HPDE6-E6E7 (cell line): Measurements from ENCODE around the gene UNK.
"Not testable (repeated sequence)": the region's sequence is repeated elsewhere in the genome, so short reads cannot be mapped to it uniquely, and the experiment has no call there.

Experiments used
- DNase-seq: peaks from one replicate; pipeline ENCODE4 v3.0.0; 2011; ENCODE audit warnings: missing footprints; ENCODE audit errors: extremely low spot score

UNK gene

GRCh38 chr17:75848523-75849278, 64.1 kb downstream of the UNK start:
- DNase-seq: peak; percentile 46

- no peak for DNase-seq
These were observed 64.7 kb downstream of the UNK start for GRCh38 chr17:75849279-75849646.

DNA sequence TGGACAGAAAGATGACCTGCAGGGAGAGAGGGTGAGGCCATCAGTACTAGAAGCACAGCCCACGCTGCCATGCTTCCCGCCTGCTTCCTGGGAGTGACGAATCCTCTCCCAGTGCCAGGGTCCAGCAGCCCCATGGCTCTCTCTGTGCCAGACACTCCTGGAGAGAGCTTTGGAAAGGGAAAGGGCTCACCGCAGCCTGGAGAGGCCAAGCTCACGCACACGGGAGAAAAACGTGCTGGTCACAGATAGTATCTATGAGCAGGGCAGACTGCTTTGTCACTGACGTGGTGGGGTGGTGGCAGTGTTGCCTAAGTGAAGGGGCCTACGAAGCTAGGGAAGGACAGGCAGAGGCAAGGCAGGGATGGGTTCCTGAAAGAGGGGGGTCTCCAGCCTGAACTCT, 65.1 kb downstream of the UNK start:
- DNase-seq: no peak

GRCh38 chr17:75850928-75851692, 66.5 kb downstream of the UNK start:
- no peak for DNase-seq

- not testable (repeated sequence) for DNase-seq
These were observed 67.0 kb downstream of the UNK start for GRCh38 chr17:75851693-75851991.

DNA sequence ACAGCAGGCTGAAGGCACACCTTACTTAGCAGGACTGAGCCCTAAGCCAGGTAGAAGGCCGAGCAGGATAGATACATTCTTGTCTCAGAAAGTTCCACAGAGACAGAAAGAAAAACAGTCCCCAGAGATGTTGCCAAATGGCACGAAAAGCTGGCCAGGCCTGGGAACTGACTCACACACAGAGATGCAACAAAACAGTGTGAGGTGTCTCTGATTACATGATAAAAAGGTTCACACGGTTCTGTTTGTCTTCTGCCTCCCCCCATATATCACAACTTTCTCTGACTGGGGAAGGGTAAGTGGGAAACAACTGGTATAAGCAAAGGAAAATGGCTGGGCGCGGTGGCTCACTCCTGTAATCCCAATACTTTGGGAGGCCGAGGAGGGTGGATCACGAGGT, 68.8 kb downstream of the UNK start:
- DNase-seq: no peak

DNA sequence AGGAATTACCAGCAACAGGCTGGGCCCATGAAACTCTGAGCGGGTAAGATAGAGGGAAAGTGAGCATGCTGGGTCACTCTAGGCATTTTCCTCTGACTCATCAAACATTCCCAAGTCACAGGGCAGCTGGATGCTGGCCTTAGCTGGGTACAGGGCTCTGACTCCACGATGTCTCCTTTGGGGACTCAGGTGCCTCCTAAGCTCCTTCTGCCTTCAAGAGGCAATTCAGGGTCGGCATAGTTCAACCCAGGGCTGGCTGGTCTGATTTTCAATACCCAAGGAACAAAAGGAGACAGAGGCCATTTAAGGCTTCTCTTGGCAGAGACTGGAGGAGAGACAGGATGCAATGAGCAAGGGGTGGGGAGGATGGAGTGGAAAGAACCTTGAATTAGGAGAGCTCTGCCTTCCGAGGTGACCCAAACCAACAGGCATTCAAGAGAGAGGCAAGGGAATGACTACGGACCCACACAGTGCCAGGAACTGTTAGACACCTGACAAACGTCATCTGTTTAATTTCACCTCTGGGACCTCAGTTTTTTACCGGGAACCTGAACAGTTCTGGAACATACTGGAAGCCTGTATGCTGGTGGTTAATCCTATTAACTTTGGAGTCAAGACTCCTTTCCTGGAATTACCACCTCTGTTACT, 69.6 kb downstream of the UNK start:
- peak; percentile 54 for DNase-seq

- DNase-seq: no peak
These were observed 70.3 kb downstream of the UNK start for GRCh38 chr17:75854881-75855309.

DNA sequence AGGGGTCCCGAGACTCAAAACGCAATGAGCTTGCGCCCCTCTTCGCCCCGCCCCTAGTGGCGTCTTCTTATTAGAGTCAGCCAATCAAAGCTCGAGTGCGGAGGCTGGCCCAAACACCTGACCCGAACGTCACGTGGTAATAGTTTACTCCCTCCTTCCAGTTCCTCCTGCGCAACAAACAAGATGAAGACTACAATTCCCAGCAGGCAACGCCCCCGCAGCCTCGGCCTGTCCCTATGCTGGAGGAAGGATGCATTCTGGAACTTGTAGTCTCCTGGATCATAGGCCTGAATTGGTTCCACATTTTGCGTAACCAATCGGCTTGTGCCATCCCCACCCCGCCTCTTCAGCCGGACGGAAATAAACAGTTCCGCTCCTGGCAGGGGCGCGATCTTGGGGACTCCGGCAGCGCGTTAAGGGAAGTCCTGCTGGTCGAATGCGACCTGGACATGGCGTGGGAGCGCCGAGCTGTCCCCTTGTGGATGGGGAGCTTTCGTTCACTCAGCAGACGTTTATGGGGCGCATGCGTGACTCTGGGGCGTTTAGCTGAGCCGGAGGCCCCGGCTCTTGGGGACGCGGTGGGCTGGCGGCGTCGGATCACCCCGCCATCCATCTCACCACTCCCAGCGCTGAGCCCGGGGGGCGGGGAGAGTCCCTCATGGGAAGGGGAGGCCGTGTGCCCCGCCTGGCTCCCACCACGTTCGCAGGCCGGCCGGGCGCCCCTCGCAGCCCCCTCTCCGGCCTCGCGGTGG, 70.9 kb downstream of the UNK start, which contains the start of gene WBP2:
Gene WBP2, minus strand, starts transcription at position 26 of the 752 bp plus-strand sequence. CDS start 38 bp downstream, outside the sequence.
- DNase-seq: peak; percentile 99

GRCh38 chr17:75856062-75856756, 71.6 kb downstream of the UNK start:
- DNase-seq: no peak

- DNase-seq: not testable (repeated sequence)
These were observed 74.8 kb downstream of the UNK start for GRCh38 chr17:75859358-75859757.

GRCh38 chr17:75861927-75862317, 77.3 kb downstream of the UNK start:
- no peak for DNase-seq

GRCh38 chr17:75864448-75864871, 79.9 kb downstream of the UNK start:
- DNase-seq: no peak

DNA sequence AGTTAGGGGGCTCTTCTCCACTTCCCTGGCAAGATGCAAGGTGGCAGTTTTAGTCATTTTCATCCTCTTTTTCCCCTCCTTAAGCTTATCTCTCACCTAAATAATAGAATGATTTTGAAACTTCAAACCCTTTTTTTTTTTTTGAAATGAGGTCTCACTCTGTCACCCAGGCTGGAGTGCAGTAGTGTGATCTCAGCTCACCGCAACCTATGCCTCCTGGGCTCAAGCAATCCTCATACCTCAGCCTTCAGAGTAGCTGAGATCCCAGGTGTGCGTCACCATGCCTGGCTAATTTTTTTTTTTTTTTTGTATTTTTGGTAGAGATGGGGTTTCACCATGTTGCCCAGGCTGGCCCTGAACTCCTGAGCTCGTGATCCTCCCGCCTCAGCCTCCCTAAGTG, 80.3 kb downstream of the UNK start:
- not testable (repeated sequence) for DNase-seq

DNA sequence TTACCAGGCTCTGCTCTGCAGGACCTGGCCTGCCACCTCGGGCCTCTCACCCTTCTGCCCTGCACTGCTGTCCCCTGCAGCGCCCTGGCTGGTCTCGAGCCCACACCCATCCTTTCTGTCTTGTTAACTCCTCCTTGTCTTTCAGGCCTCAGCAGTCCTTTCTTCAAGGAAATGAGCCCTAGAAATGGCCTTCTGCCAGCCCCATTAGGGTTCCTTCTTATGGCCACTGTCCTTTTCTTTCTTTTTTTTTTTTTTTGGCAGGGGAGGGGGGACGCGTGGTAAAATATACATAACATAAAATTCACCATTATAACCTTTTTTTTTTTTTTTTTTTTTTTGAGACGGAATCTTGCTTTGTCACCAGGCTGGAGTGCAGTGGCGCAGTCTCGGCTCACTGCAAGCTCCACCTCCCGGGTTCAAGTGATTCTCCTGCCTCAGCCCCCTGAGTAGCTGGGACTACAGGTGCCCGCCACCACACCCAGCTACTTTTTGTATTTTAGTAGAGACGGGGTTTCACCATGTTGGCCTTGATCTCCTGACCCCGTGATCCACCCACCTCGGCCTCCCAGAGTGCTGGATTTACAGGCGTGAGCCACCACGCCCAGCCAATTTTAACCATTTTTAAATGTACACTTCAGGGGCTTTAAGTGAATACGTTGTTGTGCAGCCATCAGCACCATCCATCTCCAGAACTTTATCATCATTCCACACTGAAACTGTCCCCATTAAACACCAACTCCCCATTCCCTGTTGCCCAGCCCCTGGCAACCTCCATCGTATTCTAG, 81.0 kb downstream of the UNK start:
- not testable (repeated sequence) for DNase-seq

- not testable (repeated sequence) for DNase-seq
These were observed 84.2 kb downstream of the UNK start for GRCh38 chr17:75868730-75869281.

DNA sequence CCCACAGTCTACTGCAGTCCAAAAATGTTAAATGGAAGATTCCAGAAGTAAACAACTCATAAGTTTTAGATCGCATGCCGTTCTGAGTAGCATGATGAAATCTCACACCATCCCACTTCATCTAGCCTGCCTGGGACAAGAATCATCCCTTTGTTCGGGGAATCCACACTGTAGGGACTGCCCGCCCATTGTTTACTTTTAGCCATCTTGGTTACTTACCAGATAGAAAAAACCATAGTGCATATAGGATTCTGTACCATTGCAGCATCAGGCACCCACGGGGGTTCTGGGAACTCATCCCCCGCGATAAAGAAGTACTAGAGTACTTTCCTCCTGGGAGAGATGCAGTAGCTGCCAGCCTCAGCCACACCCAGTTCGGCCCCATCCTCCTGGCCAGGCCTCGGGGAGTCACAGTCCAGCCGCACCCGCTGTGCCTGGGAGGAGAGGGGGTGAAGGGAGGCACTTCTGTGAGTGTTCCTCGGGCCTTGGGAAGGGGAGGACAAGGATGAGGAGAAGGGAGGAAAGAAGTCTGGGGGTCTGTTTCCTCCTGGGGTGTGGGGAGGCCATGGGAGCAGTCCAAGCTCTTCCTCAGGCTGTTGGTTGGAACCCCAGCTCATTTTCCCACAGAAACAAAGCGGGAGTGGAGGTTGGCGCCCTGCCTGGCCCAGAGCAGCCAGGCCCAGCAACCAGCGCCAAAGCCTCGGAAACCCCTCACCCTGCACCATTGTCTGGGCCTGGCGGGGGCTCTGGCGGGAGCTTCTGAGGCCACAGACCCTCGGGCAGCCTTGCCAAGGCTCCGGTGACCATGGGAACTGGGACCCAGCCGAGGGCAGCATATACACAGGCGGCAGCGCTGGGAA, 84.9 kb downstream of the UNK start:
- no peak for DNase-seq

DNA sequence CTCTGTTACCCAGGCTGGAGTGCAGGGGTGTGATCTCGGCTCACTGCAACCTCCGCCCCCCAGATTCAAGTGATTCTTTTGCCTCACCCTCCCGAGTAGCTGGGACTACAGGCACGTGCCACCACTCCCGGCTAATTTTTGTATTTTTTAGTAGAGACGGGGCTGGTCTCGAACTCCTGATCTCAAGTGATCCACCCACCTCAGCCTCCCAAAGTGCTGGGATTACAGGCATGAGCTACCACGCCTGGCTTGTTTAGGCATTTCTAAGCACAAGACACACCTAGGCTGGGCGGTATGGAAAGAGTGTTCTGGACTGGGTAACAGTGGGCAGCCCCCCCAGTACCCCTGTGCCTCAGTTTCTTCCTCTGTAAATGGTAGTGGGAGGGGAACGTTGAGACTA, 85.6 kb downstream of the UNK start:
- not testable (repeated sequence) for DNase-seq
